GM06990 (cell line): Measurements from ENCODE around the gene NCAPG.

Source experiments
- DNase-seq: peaks from one replicate; pipeline ENCODE4 v3.0.0-alpha.2; 2011; ENCODE audit not compliant: insufficient read length; ENCODE audit errors: extremely low read depth
- H3K27me3 ChIP-seq: replicated peaks from 2 replicates; pipeline ENCODE4 v1.6.0; 2011; ENCODE audit warnings: low read length; ENCODE audit not compliant: control insufficient read depth, insufficient read depth
- H3K36me3 ChIP-seq: 2 replicates; pipeline ENCODE4 v1.5.1; 2011; ENCODE audit warnings: low read length; ENCODE audit not compliant: control insufficient read depth, insufficient read depth
- H3K4me3 ChIP-seq: replicated peaks from 2 replicates; pipeline ENCODE4 v1.5.1; 2011; ENCODE audit warnings: low read depth, mild to moderate bottlenecking, control low read depth, low read length
- CTCF ChIP-seq: IDR thresholded peaks from 2 replicates; pipeline ENCODE4 v1.5.1; 2011; ENCODE audit warnings: low read length, control low read depth, mild to moderate bottlenecking, inconsistent platforms; ENCODE audit not compliant: insufficient read depth, poor library complexity, severe bottlenecking

NCAPG gene

GRCh38 chr4:17889692-17890091 is 78.9 kb downstream of the NCAPG start:
- Histone ChIP-seq H3K4me3 (no peak overlapping the region), H3K27me3 (no peaks in the 10 kb centered on the region), H3K36me3 (no peaks in the 10 kb centered on the region; the same call in 1 of the 2 replicates)
- DNase-seq = no peak
- TF ChIP-seq CTCF = no peak

- TF ChIP-seq CTCF = no peak
- H3K4me3 ChIP-seq = no peak overlapping the region
- no peak for DNase-seq
- H3K27me3 ChIP-seq = no peaks in the 10 kb centered on the region
- H3K36me3 ChIP-seq = no peaks in the 10 kb centered on the region
Observed at GRCh38 chr4:17894421-17894820, 83.6 kb downstream of the NCAPG start.
